Epithelial cell of proximal tubule (primary cell): Measurements from ENCODE around the gene TECPR1. TPM values are rescaled to one million over a fixed set of nuclear protein-coding genes. Genes with fewer than 3 reads are reported as not detected.

Experiments used
- DNase-seq: peaks from one replicate; pipeline ENCODE4 v3.0.0-alpha.2; 2011; ENCODE audit warnings: low read depth
- H3K4me3 ChIP-seq: 2 replicates; pipeline ENCODE4 v1.5.1; 2011; ENCODE audit warnings: low read depth, mild to moderate bottlenecking, low read length
- CTCF ChIP-seq: conservative IDR thresholded peaks from 2 replicates; pipeline ENCODE4 v1.5.1; 2012; ENCODE audit warnings: low read depth, mild to moderate bottlenecking, low read length
- total RNA-seq: library from RNA; depleted of rRNA; stranded (reverse); fragments of >200 nt; gene quantifications from 2 replicates; pipeline ENCODE4 v1.2.3, GENCODE V29; 2015

The TECPR1 gene
- total RNA-seq, 1 donor from 2014 or later: 16.7 TPM

DNA sequence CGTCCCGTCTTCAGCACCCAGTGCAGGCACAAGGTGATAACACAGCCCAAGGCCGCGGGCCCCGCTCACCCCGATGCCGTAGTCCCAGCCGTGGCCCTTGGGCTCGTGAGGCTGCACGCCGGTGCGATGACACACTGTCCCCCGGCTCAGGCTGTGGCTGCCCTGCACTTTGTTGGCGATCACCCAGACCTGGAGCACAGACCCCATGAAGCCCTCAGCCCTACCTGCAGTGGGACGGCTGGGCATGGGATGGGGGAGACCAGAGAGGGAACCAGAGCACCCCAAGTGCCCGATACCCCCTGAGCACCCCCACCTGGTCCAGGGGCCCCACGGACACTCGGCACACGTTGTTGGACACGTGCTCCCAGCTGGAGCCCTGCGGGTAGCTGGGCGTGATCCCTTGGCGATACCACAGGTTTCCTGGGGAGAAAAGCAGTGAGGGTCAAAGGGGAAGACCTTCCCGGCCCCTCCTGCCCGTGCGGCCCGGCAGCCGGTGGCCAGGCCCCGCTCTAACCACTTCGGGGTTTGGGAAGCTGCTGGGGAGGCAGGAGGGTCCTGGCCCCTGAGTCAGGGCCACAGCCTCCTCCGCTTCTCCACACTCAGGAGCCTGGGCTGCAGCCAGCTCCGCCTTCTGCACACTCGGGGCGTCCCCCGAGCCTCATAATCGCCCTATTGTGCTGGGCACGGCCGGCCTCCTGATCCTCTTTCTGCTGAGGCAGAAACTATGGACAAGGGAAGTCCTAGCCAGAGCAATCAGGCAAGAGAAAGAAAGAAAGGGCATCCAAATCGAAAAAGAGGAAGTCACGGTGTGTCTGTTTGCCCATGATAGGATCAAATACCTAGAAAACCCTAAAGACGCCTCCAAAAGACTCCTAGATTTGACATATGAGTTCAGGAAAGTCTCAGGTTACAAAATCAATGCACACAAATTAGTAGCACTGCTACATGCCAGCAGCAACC lies 34.1 kb downstream of the TECPR1 start:
- H3K4me3 ChIP-seq: no peak overlapping the region
- no peak for DNase-seq
- TF ChIP-seq CTCF: no peak

DNA sequence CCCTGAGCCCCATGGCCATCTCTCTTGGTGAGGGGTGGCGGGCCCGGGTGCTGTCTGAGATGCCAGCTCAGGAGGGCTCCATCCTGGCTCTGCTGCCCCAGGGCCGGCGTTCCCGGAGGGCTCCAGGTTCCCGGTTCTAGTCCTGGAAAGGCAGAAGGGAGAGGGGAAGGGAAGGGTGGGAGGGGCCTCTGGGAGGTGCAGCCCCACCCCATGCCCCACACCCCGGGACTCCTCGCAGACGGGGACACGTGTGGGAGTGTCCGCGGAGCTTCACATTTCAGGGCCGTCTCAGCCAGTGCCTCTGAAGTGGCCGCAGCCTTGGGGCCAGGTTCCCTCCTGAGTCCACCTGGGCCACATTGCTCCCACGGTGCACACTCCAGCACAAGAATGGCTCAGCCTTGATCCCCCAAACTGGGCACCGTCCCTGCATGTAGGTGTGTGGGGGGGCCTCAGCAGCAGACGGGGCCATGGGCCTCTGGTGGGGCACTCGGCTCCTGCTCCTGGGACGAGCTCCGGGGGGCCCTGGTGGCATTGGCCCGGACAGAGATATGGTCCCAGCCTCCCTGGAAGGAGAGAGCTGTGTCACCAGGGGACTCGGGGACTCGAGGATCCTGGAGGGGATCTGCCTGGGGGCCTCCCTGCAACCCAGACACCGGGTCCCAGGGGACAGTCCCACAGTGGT lies 35.0 kb downstream of the TECPR1 start:
- DNase-seq: no peak
- H3K4me3 ChIP-seq: no peak overlapping the region
- TF ChIP-seq CTCF: no peak

- no peak for DNase-seq
- no peak for TF ChIP-seq CTCF
Measured at GRCh38 chr7:98215561-98216495, 36.2 kb downstream of the TECPR1 start.

DNA sequence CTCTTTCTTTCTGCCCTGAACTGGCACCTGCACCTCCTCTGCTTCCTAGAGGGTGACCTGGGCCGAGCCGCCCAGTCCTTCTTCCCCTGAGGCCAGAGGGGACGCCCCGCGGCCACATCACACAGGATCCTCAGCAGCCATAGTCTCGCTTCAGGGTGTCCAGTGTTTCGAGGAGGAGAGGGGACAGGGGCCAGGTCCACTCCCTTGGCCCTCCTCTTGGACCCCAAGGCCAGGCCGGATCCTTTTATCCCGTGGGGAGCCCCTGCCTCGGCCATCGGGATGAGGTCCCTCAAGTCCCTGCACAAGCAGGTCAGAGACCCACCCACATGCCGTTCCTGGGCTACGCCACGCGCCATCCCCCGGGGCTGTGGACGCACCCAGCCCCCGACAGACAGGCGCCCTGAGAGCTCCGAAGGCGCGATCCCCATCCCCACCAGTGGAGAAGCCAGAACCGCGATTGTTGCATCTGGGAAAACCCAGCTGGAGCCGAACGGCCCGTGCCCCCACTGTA lies 37.2 kb downstream of the TECPR1 start:
- H3K4me3 ChIP-seq: no peak overlapping the region
- TF ChIP-seq CTCF: no peak
- no peak for DNase-seq

More at GRCh38 chr7:98215561-98216495, 36.2 kb downstream of the TECPR1 start:
- no peak overlapping the region for H3K4me3 ChIP-seq

GRCh38 chr7:98213888-98214810 lies 37.9 kb downstream of the TECPR1 start:
- TF ChIP-seq CTCF: no peak
- DNase-seq: no peak

More at GRCh38 chr7:98213888-98214810, 37.9 kb downstream of the TECPR1 start:
- H3K4me3 ChIP-seq: no peak overlapping the region
